Thyroid gland (tissue), 4 donors: Measurements from ENCODE around the gene HOXB7.

Source experiments
- CTCF ChIP-seq, 6 experiments: fragments of 200-600 bp in 3 of 6; fragments of 450-650 bp in 3 of 6; sonication (generic) in 3 of 6; IDR thresholded peaks; one replicate each; pipeline ENCODE4 v1.5.1; 2016 to 2019; ENCODE audit warnings: antibody characterized with exemption in 6 of 6, mild to moderate bottlenecking in 2 of 6, inconsistent platforms in 1 of 6, moderate library complexity in 1 of 6
- POLR2A ChIP-seq, 2 donors: fragments of 450-650 bp; IDR thresholded peaks; one replicate each; pipeline ENCODE4 v1.6.1; 2017; ENCODE audit warnings: antibody characterized with exemption in 2 of 2, mild to moderate bottlenecking in 2 of 2, moderate library complexity in 1 of 2

- TF ChIP-seq CTCF (IDR thresholded peaks at IDR 0.05) (no peak), POLR2A (IDR thresholded peaks at IDR 0.05) (no peak)
Observed at GRCh38 chr17:48622857-48623256, 12.0 kb upstream of the HOXB7 start.
